Measurements from ENCODE around the gene PNMA6E.

DNA sequence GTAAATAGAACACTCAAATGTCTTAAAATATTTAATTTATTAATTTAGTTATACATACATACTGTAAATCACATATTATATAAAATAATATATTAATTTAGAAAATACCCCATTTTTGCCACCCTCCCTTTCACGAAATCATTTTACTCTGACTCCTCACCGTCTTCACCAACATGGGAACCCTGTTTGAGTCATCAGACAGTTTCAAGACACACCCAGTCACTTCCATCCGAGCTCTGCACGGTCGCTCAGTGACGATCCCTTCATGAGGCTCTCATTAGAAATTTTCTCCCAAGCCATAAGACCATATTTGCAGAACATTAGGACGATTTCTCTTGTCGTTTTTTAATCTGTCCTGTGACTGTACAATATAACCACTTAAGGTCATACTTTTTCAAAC lies 52.7 kb downstream of the PNMA6E start:
- TF ChIP-seq ISL1 (CRISPR knock-in tag; IDR thresholded peaks at IDR 0.05) (no peak), SNAI2 (CRISPR knock-in tag; IDR thresholded peaks at IDR 0.05) (no peak)
